HCEC 1CT (cell line): Measurements from ENCODE around the gene PSMD1.
"Not testable (repeated sequence)": the region's sequence is repeated elsewhere in the genome, so short reads cannot be mapped to it uniquely, and the experiment has no call there.

Experiments used
- DNase-seq: peaks from one replicate; pipeline ENCODE4 v3.0.0-alpha.2; 2017

PSMD1 gene

DNA sequence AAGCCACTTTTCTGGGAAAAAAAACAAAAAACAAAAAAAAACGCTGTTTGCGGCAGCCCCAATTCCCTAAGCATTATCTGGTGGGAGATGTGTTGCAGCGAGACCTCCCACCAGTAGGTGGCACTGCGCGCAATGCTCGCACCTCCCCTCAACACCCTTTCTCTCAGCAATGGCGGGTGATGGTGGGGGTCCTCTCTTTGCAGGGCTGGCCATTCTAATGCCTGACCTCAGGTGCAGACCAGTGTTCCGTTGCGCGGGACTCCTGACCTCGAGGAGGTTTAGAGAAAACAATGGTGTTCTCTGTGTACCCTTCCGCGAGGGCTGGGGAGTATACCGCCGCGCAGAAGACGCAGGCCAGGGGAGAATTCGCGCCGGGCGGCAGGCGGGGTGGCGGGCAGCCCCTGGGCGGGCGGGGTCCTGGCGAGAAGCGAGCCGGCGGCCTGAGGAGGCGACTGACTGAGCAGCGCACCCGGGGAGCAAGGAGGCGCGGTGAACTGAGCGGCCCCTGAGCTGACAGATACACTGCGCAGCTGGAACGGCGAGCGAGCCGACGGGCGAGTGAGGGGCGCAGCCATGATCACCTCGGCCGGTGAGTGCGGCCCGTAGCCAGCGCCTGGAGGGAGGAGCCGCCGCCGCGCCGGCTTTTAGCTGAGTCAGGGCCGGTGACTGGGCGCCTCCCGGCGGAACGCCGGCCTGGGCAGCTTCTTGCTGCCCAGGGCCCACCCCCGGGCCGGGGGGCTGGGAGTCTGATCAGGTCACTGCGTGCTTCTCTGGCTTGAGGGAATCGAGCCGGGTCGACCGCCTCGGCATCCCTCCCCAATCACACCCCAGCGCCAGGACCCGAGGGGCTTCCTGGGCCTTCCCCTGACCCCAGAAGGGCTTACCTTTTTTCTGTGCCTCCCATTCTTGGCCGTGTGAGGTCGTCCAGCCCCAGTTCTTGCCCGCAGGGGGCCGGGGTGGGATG, at the start of gene PSMD1:
PSMD1 (plus strand) TSS at position 415 of the 964 bp plus-strand sequence; CDS start at position 574, 159 bp downstream.
- DNase-seq = peak; percentile 84

DNA sequence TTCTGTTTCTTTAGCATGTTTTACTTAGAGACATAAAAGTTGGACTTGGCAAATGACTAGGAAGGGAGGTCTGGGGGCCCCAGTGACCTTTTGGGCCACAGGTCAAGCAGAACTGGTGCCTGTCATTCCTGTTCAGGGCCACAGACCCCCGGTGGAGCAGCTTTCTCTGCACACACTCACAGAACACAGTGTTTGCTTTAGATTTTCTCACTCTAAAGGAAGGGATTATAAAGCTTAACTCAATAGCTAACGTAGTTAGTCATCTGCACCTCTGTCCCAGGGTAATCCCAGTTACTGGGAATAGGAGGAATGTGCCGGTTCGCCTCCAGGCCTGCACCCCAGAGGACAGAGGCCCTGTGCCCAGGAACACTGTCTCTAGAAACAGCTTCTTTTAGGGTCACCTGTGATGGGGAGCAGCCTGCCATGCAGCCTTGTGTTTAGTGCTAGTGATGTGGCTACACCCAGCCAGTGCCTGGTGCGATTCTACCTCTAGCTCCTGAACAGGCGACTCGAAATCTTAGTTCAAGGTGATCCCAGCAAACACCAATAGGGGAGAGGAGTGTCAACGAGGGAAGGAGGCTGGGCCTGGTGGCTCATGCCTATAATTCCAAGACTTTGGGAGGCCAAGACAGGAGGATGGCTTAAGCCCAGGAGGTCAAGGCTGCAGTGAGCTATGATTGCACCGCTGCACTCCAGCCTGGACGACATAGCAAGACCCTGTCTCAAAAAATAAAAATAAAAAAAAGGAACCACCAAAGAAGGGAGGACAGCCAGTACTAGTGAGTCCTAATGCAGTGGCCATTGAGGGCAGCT, 49.2 kb upstream of the PSMD1 start:
- DNase-seq = peak; percentile 25

- DNase-seq = no peak
These were observed 48.5 kb upstream of the PSMD1 start for GRCh38 chr2:231008131-231008530.

DNA sequence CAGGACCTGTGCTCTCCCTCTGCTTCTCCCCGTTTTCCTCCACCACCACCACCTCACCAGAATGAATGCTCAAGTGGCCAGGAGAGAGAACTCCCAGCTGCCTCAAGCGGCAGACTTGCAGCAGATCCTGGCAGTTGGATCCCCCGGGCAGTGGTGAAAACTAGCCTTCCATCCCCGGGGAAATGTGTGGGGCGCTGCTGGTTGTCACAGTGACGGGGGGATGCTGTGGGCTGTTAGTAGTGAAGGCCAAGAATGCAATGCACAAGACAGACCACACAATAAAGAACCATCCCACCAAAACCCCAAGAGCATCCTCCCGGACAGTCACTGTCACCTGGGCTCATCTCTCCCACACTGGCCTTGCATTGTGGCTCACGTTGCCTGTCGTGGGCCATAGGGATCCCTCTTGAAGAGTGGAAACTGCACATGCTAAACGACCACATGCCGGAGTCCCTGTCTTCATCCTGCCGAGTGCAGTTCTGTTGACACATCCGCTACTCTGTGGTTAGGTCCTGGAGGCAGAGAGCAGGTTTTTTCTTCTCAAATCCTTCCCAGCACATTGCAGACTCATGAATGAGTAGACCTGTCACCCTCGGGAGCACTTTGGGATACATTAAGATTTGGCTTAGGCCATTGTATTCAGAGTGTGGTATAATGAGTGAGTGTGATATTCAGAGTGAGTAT, 47.3 kb upstream of the PSMD1 start:
- no peak for DNase-seq

DNA sequence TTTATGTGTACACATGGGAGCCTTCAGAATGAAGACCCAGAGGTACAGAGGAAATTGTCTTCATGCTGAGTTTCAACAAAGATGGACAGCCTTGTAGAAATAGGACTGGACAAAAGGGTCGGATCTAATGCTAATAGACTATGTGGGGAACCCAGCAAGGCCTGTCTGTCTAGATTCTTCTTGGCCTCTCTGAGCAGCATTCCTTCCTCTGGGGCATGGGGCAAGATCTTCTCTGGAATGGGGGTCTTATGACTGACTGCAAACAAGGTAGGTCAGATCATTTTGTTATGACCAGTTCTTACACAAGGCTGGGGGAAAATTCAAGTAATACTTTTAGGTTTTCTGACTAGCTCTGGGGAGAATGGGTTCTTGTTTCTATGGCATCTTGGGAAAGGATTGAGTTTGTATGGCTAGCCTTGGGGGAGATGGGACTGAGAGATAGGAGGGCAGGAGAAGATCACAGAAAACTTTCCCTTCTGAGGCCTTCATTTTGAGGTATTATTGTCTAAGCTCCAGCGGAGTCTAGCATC, 46.4 kb upstream of the PSMD1 start:
- DNase-seq = no peak

DNA sequence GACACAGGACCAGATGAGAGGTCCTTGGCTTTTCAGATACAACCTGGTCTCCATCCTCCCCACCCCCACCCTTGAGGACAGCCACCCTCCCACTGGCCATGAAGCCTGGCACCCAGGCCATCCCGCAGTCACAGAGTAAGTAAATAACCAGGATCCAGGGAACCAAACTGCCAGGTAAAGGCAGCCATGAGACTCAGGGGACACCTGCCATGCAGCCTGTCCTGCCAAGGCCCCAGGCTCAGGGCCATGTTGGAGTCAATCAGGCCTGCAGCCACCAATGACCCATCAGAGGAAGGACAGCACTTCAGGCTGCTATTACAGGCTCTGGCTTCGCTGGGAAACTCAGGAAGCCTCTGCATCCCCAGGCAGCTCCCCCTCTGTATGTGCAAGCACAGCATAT, 45.1 kb upstream of the PSMD1 start:
- DNase-seq = no peak

DNA sequence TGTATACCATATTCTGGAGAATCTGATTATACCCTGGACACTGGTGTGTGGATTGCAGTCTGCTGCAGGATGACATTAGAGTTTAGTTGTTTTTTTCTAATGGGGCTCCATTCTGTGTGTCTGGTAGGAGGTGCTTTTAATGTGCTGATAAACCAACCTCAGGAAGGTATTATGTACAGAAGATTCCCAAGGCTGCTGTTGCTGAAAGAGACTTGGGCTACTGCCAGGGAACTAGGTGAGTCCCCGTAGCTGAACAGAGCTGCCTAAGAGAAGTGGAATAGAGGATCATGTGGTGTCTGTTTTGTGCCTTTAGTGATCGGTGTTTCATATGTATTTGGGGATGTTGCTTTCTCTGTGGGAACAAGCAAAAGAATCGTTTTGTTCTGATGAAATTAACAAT, 44.2 kb upstream of the PSMD1 start:
- DNase-seq = no peak

GRCh38 chr2:231013820-231014219, 42.8 kb upstream of the PSMD1 start:
- no peak for DNase-seq

- no peak for DNase-seq
These were observed 41.2 kb upstream of the PSMD1 start for GRCh38 chr2:231015478-231015877.

- DNase-seq = no peak
These were observed 40.7 kb upstream of the PSMD1 start for GRCh38 chr2:231015926-231016325.

- DNase-seq = no peak
These were observed 40.0 kb upstream of the PSMD1 start for GRCh38 chr2:231016566-231017230.

DNA sequence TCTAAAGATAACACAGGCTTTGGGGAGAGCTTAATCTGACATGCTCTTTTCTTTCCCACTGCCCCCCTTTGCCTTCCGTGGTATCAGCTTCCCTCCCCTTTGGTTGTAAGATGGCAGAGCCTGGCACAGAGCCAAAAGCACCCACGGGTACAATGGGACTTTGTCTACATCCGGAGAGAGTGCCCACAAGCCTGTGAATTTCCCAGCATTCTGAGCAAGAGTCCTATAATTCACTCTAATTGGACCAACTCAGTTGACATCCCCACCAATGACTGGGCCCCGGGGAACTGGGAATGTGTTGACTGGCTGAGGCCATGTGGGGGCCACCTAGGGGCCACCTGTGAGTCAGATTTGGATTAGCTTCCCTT, 39.5 kb upstream of the PSMD1 start:
- DNase-seq = no peak

DNA sequence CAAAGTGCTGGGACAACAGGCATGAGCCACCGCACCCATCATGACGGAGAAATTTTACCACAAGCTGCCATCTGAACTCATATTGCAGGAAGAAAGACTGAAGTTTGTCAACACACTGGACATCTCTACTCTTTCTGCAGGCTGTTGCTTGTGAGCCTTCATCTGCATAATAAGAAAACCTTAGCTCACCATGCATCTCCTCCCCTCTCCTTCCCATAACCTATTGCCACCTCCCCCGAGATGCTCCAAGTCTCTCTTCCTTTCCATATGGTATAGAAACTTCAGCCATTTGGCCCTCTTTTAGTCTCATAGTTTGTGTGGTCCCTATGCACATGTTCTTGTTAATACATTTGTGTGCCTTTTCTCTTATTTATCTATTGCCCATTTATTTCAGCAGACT, 38.5 kb upstream of the PSMD1 start:
- no peak for DNase-seq

DNA sequence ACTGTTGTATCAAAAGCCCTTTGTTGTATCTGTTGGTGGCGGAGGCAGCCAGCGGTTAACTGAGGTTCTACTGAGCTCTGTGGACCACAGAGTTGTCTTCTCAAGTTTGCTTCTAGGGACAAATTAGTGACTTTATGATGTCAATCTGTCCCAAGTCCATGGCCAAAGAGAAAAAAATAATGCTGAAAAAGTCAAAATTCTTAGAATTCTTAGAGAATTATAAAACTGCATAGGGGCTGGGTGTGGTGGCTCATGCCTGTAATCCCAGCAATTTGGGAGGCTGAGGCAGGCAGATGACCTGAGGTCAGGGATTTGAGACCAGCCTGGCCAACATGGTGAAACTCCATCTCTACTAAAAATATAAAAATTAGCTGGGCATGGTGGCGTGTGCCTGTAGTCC, 31.6 kb upstream of the PSMD1 start:
- DNase-seq = not testable (repeated sequence)

DNA sequence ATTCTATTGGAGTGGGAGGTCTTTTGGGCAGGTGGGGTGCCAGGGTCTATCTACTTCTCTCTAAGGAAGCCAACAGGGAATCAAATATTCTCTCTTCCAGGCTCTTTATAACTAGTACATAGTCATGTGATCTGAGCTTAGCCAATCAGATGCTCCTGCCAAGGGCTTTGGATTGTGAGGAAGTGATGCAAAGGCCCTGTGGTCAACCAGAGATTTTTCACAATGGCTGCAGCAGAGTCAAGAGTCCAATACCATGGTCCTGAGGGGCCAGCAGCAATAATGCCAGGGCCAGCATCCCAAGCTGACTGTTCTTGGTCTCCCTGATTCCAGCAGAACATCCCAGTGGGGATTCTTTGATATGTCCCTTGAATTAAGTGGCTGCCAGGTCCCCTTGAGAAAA, 27.8 kb upstream of the PSMD1 start:
- no peak for DNase-seq

GRCh38 chr2:231029563-231029962, 27.1 kb upstream of the PSMD1 start:
- DNase-seq = no peak

DNA sequence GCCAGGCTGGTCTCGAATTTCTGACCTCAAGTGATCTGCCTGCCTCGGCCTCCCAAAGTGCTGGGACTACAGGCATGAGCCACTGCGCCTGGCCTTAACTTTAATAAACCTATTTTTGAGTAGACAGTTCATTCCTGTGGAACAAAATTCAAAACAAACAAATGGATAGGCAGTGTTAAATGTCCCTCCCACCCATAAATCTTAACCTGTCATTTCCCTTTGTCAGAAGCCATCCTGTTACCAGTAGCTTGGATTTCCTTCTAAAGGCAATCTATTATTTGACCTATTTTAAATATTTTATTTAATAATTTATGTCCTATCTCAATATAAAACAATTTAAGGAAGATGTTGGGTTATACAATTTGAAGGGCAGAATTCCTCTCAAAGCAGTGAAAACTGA, 25.9 kb upstream of the PSMD1 start:
- no peak for DNase-seq

GRCh38 chr2:231032575-231033140, 24.0 kb upstream of the PSMD1 start:
- no peak for DNase-seq

DNA sequence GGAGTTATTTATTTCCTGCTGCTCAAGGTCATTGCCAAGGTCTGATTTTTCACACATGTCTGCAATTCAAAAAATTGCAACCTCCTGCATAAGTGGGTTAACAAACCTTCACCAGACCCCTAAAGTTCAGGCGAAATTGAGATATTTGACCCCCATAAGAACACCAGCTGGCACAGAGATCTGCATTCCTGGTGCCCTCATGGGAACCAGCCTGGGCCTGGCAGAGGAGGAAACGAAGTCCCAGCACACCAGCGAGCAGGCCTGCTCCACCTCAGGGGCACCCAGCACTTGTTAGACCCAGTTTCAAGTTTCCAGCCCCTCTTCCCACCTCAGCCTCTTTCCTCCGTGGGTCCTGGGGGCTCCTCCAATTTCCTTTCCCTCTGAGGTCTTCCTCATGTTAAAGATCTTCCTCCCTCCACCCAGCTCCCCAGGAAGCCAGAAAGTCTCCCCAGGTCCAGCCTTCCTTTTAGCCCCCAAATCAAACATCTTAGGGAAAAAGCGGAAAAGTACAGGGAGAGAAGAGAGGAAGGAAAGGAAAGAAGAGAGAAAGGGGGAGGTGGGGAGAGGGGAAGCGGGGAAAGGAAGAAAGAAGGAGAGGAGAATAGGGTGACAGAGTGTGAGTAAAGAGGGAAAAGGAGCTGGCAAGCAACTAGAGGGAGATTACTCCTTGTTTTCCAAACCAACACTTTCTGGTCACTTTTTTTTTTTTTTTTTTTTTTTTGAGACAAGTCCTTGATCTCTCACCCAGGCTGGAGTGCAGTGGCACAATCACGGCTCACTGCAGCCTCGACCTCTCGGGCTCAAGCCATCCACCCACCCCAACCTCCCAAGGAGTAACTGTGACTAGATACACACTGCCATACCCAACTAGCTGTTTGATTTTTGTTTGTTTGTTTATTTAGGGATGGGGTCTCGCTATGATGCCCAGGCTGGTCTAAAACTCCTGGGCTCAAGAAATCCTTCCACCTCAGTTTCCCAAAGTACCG, 23.2 kb upstream of the PSMD1 start:
- DNase-seq = no peak

DNA sequence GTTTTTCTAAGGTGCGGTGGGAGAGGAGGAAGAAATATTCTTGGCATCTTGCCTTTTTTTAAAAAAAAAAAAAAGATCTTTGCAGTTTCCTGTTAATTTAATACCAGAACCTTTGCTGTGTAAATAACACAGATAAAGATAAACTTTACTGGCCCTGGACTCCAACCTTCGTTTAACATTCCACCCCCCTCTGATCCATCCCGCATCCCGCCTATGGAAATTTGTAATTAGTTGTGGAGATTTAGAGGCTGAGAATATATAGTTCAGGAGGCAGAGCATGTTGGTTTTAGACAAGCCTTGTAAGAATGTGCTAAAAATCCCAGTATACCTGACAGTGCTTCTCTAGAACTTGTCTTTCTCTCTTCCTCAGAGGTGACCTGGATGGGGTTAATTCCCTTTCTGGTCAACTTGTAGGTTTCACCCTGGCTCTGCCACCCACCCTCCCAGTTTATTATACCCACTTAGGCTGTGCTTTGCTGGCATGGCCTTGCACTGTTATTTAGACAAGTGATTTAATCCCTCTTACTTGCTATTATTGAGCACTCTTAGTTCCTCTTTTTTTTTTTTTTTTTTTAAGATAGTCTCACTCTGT, 22.3 kb upstream of the PSMD1 start:
- no peak for DNase-seq
